ENCODE results near the gene KIAA1217.

Gene KIAA1217

GRCh38 chr10:24207781-24208611 is 942 bp upstream of the KIAA1217 start:
- DNase-seq (ENCODE audit: low spot score): peak; percentile 40

- no peak for DNase-seq (ENCODE audit: low spot score)
These were observed 464 bp downstream of the KIAA1217 start for GRCh38 chr10:24209432-24209771.

GRCh38 chr10:24209946-24210491 is 1.1 kb downstream of the KIAA1217 start:
- DNase-seq (ENCODE audit: low spot score): peak; percentile 67

- no peak for DNase-seq (ENCODE audit: low spot score)
These were observed 1.6 kb downstream of the KIAA1217 start for GRCh38 chr10:24210501-24210900.

- DNase-seq (ENCODE audit: low spot score): no peak
These were observed 4.3 kb downstream of the KIAA1217 start for GRCh38 chr10:24213266-24213665.

GRCh38 chr10:24213881-24214280 is 4.9 kb downstream of the KIAA1217 start:
- no peak for DNase-seq (ENCODE audit: low spot score)

GRCh38 chr10:24214762-24215161 is 5.8 kb downstream of the KIAA1217 start:
- no peak for DNase-seq (ENCODE audit: low spot score)

GRCh38 chr10:24215196-24215595 is 6.3 kb downstream of the KIAA1217 start:
- no peak for DNase-seq (ENCODE audit: low spot score)

- no peak for DNase-seq (ENCODE audit: low spot score)
These were observed 6.7 kb downstream of the KIAA1217 start for GRCh38 chr10:24215603-24216002.

GRCh38 chr10:24219963-24220362 is 11.0 kb downstream of the KIAA1217 start:
- DNase-seq (ENCODE audit: low spot score): no peak

GRCh38 chr10:24223341-24223740 is 14.4 kb downstream of the KIAA1217 start:
- DNase-seq (ENCODE audit: low spot score): no peak

- no peak for DNase-seq (ENCODE audit: low spot score)
These were observed 15.0 kb downstream of the KIAA1217 start for GRCh38 chr10:24223953-24224352.

GRCh38 chr10:24228642-24229041 is 19.7 kb downstream of the KIAA1217 start:
- DNase-seq (ENCODE audit: low spot score): no peak

GRCh38 chr10:24229909-24230308 is 21.0 kb downstream of the KIAA1217 start:
- DNase-seq (ENCODE audit: low spot score): no peak

- DNase-seq (ENCODE audit: low spot score): no peak
These were observed 22.3 kb downstream of the KIAA1217 start for GRCh38 chr10:24231200-24231599.

GRCh38 chr10:24234784-24235183 is 25.8 kb downstream of the KIAA1217 start:
- no peak for DNase-seq (ENCODE audit: low spot score)

GRCh38 chr10:24235471-24235870 is 26.5 kb downstream of the KIAA1217 start:
- no peak for DNase-seq (ENCODE audit: low spot score)

- DNase-seq (ENCODE audit: low spot score): no peak
These were observed 29.0 kb downstream of the KIAA1217 start for GRCh38 chr10:24237801-24238395.

- DNase-seq (ENCODE audit: low spot score): peak; percentile 14
These were observed 29.7 kb downstream of the KIAA1217 start for GRCh38 chr10:24238519-24239247.

- no peak for DNase-seq (ENCODE audit: low spot score)
These were observed 30.5 kb downstream of the KIAA1217 start for GRCh38 chr10:24239289-24240040.

- no peak for DNase-seq (ENCODE audit: low spot score)
These were observed 31.3 kb downstream of the KIAA1217 start for GRCh38 chr10:24240041-24240751.

All from SW480 (cell line).